ENCODE data around the gene TXN.
"Not testable (repeated sequence)": the region's sequence is repeated elsewhere in the genome, so short reads cannot be mapped to it uniquely, and the experiment has no call there.

Gene TXN

DNA sequence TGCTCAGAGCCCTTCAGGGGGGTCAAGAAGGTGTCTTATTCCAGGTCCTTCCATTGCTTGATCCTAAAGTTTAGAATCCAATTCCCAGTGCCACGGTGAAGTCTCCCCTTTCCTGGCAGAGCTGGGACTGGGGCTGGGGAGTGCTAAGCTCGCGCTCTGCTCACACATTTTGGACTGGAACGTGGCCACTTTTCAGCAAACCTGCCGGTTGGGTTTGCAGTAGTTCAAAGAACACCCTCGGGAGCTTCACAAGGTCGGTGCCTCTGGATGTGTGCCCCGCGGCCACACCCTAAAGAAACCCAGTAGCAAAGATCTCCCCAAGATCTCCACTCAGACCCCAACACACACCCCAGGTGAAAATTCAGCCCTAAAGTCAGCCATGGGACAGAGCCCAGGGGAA lies 48.3 kb downstream of the TXN start, which contains the start of gene C9orf152:
Gene C9orf152, minus strand, starts transcription at position 129 of the 400 bp plus-strand sequence. CDS start 580 bp downstream, outside the sequence.
- DNase-seq (ENCODE audit: low read depth) = no peak

- no peak for DNase-seq (ENCODE audit: low read depth)
Observed at GRCh38 chr9:110207071-110207641, 49.2 kb downstream of the TXN start.

GRCh38 chr9:110206389-110206788 lies 49.9 kb downstream of the TXN start:
- DNase-seq (ENCODE audit: low read depth) = no peak

- DNase-seq (ENCODE audit: low read depth) = not testable (repeated sequence)
Observed at GRCh38 chr9:110205612-110206011, 50.7 kb downstream of the TXN start.

- DNase-seq (ENCODE audit: low read depth) = no peak
Observed at GRCh38 chr9:110202232-110202631, 54.1 kb downstream of the TXN start.

DNA sequence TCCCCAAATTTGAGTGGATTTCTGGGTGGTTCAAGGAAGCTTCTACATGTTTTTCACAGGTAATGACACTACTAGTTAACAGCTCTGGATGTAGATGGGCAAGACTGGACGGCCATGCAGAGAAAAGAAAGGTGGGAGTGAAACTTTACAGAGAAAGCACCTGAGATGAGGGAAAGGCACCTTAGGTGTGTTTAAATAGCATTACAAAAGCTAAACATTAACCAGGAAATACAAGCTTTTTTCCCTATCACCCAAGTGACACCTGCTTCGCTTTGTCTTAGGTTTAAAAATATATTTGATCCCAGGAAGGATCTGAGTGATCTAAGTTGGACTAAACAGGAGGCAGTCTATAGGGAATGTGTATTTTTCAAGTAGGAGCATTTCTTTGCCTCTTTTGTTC lies 56.7 kb downstream of the TXN start:
- no peak for DNase-seq (ENCODE audit: low read depth)

GRCh38 chr9:110198357-110198756 lies 58.0 kb downstream of the TXN start:
- no peak for DNase-seq (ENCODE audit: low read depth)

- DNase-seq (ENCODE audit: low read depth) = peak; percentile 36
Observed at GRCh38 chr9:110197330-110198187, 58.7 kb downstream of the TXN start.

DNA sequence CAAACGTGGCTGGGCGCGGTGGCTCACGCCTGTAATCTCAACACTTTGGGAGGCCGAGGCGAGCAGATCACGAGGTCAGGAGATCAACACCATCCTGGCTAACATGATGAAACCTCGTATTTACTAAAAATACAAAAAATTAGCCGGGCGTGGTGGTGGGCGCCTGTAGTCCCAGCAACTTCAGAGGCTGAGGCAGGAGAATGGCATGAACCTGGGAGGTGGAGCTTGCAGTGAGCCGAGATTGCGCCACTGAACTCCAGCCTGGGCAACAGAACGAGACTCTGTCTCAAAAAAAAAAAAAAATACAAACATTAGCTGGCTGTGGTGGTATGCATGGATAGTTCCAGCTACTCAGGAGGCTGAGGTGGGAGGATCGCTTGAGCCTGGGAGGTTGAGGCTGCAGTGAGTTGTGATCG lies 60.2 kb downstream of the TXN start:
- DNase-seq (ENCODE audit: low read depth) = not testable (repeated sequence)

Data from EH (cell line).